ENCODE data around the gene ADAP2.
A peak's percentile ranks its signal among the peaks of the same experiment; 100 is the strongest.
"Not testable (repeated sequence)": the region's sequence is repeated elsewhere in the genome, so short reads cannot be mapped to it uniquely, and the experiment has no call there.

The ADAP2 gene

GRCh38 chr17:30921544-30922196, at the start of gene ADAP2:
Gene ADAP2 (plus strand): TSS chr17:30921945. CDS start chr17:30922015, 70 bp downstream.
- no peak for DNase-seq

GRCh38 chr17:30886187-30886586, 35.6 kb upstream of the ADAP2 start:
- DNase-seq = no peak

DNA sequence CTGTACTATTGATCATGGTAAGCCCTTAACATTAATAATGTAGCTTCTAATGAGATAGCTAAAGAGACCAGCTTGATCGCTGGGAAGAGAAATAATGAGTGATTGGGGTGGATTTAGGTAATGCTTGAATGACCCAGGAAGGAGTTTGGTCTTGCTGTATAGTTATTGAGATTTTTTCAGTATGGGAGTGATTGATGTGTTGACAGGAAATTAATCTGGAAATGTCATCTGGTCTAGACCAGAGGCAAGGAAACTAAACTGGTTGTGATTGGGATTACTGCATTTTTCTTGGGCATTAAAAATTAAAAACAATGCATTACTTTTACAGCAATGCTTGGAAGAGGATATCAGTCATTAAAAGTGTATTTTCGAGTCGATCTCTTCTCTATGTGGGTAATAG, 27.5 kb upstream of the ADAP2 start:
- no peak for DNase-seq

DNA sequence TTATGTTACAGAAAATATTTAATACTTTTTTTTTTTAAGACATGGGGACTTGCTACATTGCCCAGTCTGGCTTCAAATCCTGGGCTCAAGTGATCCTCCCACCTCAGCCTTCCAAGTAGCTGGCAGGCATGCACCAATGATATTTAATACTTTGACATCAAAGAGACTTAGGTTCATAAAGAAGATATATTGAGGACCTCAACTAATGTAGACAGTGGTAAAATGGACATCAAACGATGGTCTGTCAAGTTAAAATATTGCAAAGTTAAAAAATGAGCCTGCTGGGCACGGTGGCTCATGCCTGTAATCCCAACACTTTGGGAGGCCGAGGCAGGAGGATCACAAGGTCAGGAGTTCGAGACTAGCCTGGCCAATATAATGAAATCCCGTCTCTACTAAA, 24.4 kb upstream of the ADAP2 start:
- DNase-seq = no peak

DNA sequence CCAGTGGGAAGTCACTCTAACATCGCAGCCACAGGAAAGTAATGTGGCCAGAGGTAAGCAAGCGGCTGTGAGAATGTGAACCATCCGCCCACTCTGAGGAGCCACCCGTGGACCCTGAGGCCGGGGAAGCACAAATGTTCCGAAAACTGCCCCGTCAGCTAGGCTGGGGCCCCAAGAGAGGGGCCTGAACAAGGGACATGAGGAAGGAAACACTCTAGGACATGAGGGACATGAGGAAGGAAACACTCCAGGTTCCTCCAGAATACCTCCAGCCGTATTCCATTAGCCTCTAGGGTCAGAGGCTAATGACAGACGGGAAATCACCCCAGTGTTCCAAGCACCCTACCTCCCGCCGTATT, 16.0 kb upstream of the ADAP2 start:
- DNase-seq = peak; percentile 36

DNA sequence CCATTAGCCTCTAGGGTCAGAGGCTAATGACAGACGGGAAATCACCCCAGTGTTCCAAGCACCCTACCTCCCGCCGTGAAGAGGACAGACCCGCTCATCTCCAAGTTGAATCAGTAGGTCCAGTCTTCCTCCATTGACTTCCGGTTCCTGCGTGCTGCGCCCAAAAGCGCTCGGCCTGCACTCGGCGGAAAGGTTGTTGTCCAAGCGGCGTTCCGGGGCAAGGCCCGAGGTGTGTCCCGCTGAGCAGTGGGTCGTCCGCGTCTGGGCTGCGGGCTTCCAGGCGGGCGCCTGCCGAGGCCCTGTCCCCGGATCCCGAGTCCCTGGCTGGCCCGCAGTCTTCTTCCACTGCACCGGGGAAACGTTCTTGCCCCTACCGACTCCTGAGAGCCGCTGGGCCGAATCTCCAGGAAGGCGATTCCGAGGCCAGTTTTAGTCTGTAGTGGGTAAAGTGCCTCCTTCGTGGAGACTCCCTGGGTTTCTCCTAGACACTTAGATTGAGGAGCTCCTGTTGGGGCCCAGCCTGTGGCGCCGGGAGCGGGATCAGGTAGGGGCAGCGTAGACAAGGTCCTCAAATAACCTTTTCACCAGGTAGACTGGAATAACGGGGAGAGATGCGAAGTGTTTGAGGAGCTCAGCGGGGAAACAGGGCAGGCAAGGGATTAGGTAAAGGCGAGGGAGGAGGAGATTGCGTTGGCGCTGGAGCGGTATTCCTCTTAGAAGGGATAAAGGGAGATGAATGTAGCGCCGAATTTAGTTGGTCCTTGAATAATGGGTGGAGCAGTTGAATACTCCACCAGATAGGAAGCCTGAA, 15.4 kb upstream of the ADAP2 start, which contains the start of gene TEFM:
Gene TEFM, minus strand, starts transcription at position 138 of the 811 bp plus-strand sequence. Its CDS starts 40 bp downstream, at position 98.
- DNase-seq = peak; percentile 94

DNA sequence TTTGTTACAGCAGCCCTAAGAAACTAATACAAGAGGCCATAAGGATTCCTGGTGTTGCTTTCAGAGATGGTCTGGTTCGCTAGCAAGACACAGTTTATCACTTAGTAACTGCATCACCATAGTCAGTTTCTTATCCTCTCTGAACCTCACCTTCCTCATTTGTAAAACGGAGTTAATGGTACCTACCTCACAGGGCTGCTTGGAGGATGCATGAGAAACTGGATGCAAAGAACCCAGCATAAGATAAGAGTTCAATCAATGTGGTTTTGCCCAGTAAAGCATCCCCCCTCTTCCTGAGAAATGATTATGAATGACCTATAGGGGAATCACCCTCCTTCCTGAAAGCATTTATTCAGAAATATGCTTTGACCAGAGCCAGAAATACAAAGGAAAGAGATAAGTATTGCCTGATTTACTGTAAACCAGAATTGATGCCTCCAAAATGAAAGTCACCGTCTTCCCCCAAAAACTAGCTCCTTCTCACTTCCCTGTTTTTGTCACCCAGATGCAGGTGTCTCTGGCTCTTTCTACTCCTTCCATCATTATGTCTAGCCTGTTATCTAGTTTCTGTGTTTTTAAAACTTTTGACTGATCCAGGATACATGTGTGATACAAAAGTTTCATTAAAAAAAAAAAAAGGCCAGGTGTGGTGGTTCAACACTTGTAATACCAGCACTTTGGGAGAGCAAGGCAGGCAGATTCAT, 12.9 kb upstream of the ADAP2 start:
- no peak for DNase-seq

GRCh38 chr17:30910151-30910550, 11.6 kb upstream of the ADAP2 start:
- DNase-seq = not testable (repeated sequence)

DNA sequence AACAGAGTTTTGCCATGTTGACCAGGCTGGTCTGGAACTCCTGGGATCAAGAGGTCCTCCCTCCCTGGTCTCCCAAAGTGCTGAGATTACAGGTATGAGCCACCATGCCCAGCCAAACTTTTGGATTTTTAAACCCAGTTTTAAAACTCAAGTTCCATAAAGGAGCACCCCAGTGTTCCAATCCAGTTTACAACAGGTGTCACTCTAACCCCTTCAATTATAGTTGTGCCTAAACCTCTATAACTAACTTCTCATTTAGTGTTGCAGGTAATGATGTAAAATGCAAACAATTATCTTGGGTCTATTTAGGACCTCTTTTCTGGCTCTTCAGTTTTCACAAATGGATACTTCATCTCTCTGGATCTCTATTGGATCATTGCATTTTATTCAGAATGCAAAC, 7.8 kb upstream of the ADAP2 start:
- no peak for DNase-seq

DNA sequence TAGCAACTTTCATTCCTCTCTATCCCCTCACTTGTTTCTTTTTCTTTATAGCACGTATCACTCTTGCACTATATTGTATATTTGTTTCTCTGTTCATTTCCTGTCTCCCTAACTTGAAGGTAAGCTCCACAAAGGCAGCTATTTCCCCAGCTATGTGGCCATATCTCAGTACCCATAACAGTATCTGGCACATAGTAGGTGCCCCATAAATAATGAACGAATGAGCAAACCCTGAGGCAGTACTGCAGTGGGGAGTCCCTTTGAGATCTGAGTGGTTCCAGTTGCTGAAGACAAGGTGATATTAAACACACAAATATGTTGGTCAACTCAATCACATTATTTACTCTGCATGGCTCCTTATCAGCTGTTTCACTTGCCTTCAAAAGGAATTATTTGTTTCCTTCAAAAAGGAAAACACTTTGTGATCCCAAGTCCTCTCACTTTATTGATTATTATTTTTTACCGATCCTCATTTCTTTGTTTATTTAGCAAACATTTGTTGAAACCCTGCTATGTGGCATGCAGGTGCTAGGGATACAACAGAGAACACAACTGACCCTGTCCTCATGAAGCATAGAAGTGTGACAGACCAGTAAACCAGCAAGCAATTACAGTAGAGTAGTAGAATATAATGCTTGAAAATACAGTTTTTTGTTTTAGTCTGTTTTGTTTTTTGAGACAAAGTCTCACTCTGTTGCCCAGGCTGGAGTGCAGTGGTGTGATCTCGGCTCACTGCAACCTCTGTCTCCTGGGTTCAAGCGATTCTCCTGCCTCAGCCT, 5.7 kb upstream of the ADAP2 start:
- DNase-seq = no peak

DNA sequence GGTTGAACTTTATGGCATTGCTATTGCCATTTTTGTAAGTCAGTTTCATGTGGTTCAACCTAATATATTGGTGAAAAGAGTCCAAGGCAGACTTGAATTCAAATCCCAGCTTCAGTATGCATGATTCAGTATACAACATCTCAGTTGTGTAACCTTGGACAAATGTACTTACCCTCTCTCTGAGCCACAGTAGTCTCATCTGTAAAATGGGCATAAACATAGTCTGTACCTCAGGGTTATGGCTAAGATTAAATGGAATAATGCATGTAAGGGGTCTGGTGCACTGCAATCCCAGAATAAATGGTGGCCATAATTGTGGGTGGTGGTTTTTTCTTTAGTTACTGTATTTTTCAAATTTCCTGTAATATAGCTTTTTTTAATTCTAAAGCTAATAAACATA, 4.7 kb upstream of the ADAP2 start:
- DNase-seq = no peak

- DNase-seq = no peak
These were observed 1.5 kb upstream of the ADAP2 start for GRCh38 chr17:30920282-30920681.

GRCh38 chr17:30920683-30921543, 832 bp upstream of the ADAP2 start:
- DNase-seq = no peak

DNA sequence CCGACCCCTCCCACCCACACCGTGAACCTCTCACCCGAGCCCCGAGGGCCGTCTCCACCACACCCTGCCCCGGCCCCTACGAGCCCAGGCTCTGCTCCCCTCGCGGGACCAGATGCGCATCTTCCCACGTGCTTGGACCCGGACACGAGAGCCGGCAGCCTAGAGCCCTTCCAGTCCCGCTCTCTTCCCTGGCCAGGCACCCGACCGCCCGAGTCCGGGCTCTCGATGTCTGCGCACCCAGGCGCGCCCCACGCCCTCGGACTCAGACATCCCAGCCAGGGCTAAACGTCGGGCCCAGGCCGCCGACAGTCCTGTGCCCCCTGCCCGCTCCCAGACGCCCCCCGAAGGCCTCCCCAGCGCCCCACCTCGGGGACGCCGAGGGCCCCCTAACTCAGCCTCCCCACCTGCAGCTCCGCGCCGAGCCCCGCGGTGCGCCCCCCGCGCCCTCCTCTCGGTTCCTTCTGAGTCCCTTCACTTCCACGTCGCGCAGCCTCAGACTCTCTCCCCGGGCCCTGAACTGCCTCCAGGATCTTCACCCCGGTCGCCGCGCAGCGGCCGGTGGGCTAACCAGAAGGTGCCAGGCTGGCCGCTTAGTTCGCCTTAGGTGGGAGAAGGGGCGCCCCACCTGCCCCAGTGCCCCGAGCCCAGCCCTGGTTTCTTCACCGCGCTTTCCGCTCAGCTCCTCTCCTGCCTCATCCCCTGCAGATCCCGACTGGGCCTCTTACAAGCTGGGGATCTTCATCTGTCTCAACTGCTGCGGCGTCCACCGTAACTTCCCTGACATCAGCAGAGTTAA, 688 bp downstream of the ADAP2 start:
- no peak for DNase-seq

DNA sequence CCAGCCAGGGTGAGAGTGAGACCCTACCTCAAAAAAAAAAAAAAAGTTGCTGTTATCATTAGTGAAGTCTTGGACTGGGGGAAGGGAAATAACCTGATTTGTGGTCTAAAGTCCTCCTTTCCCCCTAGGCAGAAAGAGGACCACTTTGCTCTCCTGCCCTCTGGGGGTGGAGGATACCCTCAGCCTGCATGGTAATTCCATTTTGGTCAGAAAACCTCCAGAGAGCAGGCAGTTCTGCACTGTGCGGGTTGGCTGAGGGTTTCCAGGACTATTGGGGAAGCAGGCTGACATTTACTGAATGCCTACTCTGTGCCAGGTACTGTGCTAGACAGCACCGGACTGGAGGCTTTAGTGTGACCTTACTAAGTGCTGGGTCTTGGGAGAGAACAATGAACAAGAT, 2.6 kb downstream of the ADAP2 start:
- DNase-seq = no peak

- DNase-seq = peak; percentile 27
These were observed 4.8 kb downstream of the ADAP2 start for GRCh38 chr17:30926516-30926915.

GRCh38 chr17:30927756-30928155, 6.0 kb downstream of the ADAP2 start:
- DNase-seq = no peak

DNA sequence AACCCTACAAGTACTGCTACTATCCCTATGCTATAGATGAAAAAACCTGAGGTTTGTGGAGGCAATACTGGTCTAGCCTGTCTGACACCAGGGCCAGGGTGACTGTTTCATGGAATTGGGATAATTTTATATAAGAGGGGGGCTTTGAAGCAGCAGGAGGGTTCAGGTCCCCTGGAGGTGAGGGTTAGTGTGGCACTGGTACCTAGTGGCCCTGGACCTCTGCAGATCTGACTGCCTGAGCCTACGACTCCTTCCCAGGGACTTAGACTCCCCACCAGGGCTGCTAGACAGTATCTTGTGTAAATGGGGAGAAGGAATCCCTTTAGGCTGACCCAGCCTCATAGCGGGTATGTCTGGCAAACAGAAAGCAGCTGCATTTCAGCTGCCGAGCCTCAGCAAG, 6.8 kb downstream of the ADAP2 start:
- no peak for DNase-seq

DNA sequence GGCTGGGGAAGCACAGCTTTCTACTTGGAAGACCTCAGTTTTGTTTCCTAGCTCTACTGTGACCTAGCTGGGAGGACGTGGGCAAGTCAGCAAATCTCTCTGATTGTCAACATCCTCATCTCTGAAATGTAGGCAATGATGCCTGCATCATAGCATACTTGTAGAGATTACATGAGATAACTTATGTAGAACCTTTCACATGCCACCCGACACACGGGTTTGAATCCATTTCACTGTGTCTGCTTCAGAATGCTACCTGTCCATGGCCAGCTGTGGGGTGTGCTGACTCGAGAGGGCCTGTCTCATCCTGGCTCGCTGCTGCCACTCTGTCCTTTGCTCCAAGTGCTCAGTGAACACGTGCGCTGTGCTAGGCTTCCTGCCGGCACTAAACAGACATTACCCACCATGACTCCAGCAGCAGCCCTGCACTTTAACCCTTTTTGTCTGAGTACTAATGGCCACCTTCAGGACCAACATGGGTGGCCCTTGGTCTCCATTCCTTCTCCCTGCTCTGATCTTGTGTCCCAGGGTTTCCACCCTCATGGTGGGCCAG, 7.4 kb downstream of the ADAP2 start:
- DNase-seq = no peak

DNA sequence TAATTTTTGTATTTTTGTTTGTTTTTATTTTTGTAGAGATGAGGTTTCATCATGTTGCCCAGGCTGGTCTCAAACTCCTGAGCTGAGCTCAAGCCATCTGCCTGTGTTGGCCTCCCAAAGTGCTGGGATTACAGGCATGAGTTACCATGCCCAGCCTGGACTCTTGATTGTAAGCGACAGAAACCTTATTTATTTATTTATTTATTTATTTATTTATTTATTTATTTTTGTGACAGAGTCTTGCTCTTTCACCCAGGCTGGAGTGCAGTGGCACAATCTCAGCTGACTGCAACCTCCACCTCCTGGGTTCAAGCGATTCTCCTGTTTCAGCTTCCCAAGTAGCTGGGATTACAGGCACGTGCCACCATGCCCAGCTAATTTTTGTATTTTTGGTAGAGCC, 8.1 kb downstream of the ADAP2 start:
- DNase-seq = not testable (repeated sequence)

DNA sequence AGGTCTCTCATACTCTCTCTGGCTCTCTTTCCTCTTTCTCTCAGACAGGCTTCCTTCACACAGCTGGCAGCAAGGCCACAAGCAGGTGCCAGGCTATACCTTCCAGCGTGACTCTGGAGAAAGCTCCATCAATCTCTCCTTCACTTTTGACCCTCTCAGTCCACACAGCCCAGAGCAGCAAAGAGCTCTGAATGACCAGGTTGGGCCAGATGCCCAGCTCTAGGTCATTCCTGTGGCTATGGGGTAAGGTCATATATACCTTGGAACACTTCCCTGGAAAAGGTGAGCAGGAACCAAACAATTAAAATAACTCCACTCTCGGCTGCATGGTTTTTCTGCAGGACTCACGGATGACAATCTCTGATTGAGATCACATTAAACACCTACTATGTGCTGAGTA, 8.8 kb downstream of the ADAP2 start:
- DNase-seq = no peak

Measured in stimulated activated CD8-positive, alpha-beta memory T cell treated with anti-CD3 and anti-CD28 coated beads, Interleukin-4, amount 100 ng/mL, for 48 hours (primary cell).